HepG2 (cell line): ENCODE results near the gene TPI1. TPM values are rescaled to one million over a fixed set of nuclear protein-coding genes. Genes with fewer than 3 reads are reported as not detected.

ENCODE experiments used
- DNMT1 ChIP-seq: sonication (generic); formaldehyde crosslinking; IDR thresholded peaks from 2 replicates; pipeline ENCODE4 v1.5.1; 2020; ENCODE audit warnings: mild to moderate bottlenecking, missing genetic modification reagents
- GTF2F1 ChIP-seq: fragments of 150-350 bp; IDR thresholded peaks from 2 replicates; pipeline ENCODE4 v1.6.1; 2014; ENCODE audit warnings: low read length
- HOXA5 ChIP-seq: sonication (generic); formaldehyde crosslinking; IDR thresholded peaks from 2 replicates; pipeline ENCODE4 v1.4.0; 2020; ENCODE audit warnings: missing genetic modification reagents
- MEIS2 ChIP-seq: sonication (generic); formaldehyde crosslinking; IDR thresholded peaks from 2 replicates; pipeline ENCODE4 v1.9.0; 2021; ENCODE audit warnings: mild to moderate bottlenecking, missing genetic modification reagents
- MTF1 ChIP-seq: sonication (generic); formaldehyde crosslinking; IDR thresholded peaks from 2 replicates; pipeline ENCODE4 v1.5.0; 2020; ENCODE audit warnings: missing genetic modification reagents
- NFE2 ChIP-seq: sonication (generic); formaldehyde crosslinking; IDR thresholded peaks from 2 replicates; pipeline ENCODE4 v1.4.0; 2020; ENCODE audit warnings: missing genetic modification reagents
- NFYB ChIP-seq: sonication (generic); formaldehyde crosslinking; IDR thresholded peaks from 2 replicates; pipeline ENCODE4 v1.4.0; 2020; ENCODE audit warnings: missing genetic modification reagents
- NFYC ChIP-seq: IDR thresholded peaks from 2 replicates; pipeline ENCODE4 v1.6.1; 2016; ENCODE audit warnings: missing genetic modification reagents, missing compliant biosample characterization
- PHF20 ChIP-seq: sonication (generic); formaldehyde crosslinking; IDR thresholded peaks from 2 replicates; pipeline ENCODE4 v1.5.0; 2020; ENCODE audit warnings: mild to moderate bottlenecking, missing genetic modification reagents
- PHF5A ChIP-seq: IDR thresholded peaks from one replicate; pipeline ENCODE4 v1.6.1; 2018; ENCODE audit warnings: low read depth, missing genetic modification reagents; ENCODE audit not compliant: unreplicated experiment
- PRDM4 ChIP-seq: sonication (generic); formaldehyde crosslinking; IDR thresholded peaks from 2 replicates; pipeline ENCODE4 v1.9.0; 2021; ENCODE audit warnings: missing genetic modification reagents, borderline replicate concordance
- RARA ChIP-seq: IDR thresholded peaks from 2 replicates; pipeline ENCODE4 v1.6.1; 2016; ENCODE audit warnings: missing genetic modification reagents, missing compliant biosample characterization
- SKI ChIP-seq: fragments of 450-650 bp; IDR thresholded peaks from one replicate; pipeline ENCODE4 v1.6.1; 2018; ENCODE audit warnings: mild to moderate bottlenecking; ENCODE audit not compliant: partially characterized antibody
- TBP ChIP-seq: sonication (generic); formaldehyde crosslinking; IDR thresholded peaks from 2 replicates; pipeline ENCODE4 v1.5.0; 2020; ENCODE audit warnings: missing genetic modification reagents
- TBX3 ChIP-seq: fragments of 450-650 bp; IDR thresholded peaks from 2 replicates; pipeline ENCODE4 v1.6.1; 2017; ENCODE audit warnings: antibody characterized with exemption, mild to moderate bottlenecking, inconsistent platforms, borderline replicate concordance
- ZFP36L2 ChIP-seq: sonication (generic); formaldehyde crosslinking; IDR thresholded peaks from 2 replicates; pipeline ENCODE4 v1.4.0; 2020; ENCODE audit warnings: missing genetic modification reagents
- ZFY ChIP-seq: sonication (generic); formaldehyde crosslinking; IDR thresholded peaks from 2 replicates; pipeline ENCODE4 v1.4.0; 2020; ENCODE audit warnings: missing genetic modification reagents
- ZFYVE20 ChIP-seq: sonication (generic); formaldehyde crosslinking; IDR thresholded peaks from 2 replicates; pipeline ENCODE4 v1.8.0; 2023; ENCODE audit warnings: low read depth, mild to moderate bottlenecking, moderate library complexity, missing genetic modification reagents, borderline replicate concordance
- ZNF350 ChIP-seq: sonication (generic); formaldehyde crosslinking; IDR thresholded peaks from 2 replicates; pipeline ENCODE4 v1.4.0; 2020; ENCODE audit warnings: mild to moderate bottlenecking, low read depth, missing genetic modification reagents, borderline replicate concordance
- ZNF414 ChIP-seq: sonication (generic); formaldehyde crosslinking; IDR thresholded peaks from 2 replicates; pipeline ENCODE4 v1.5.0; 2020; ENCODE audit warnings: missing genetic modification reagents
- ZSCAN25 ChIP-seq: sonication (generic); formaldehyde crosslinking; IDR thresholded peaks from 2 replicates; pipeline ENCODE4 v1.8.0; 2022; ENCODE audit warnings: mild to moderate bottlenecking, missing genetic modification reagents
- polyA plus RNA-seq, 8 experiments: library from polyadenylated mRNA; depleted of rRNA in 3 of 8; stranded (reverse) in 7 of 8; unstranded in 1 of 8; fragments of >200 nt; fragmentation: Illumina TruSeq in 4 of 8; extraction: Trizol in 4 of 8; gene quantifications; 2 replicates each; pipeline versions ENCODE4 v1.2.1 to v1.2.3, GENCODE V29; 2011 to 2016; ENCODE audit warnings: low read depth in 4 of 8, missing spikeins in 1 of 8, mixed read lengths in 1 of 8; ENCODE audit not compliant: insufficient read depth in 1 of 8
- total RNA-seq, 5 experiments: library from RNA; depleted of rRNA; stranded (reverse); fragments of >200 nt; fragmentation: Illumina TruSeq; extraction: Trizol; gene quantifications; 2 replicates each; pipeline ENCODE4 v1.2.3, GENCODE V29; 2016; ENCODE audit warnings: low read depth in 1 of 5
- TF ChIP-seq, protein P1 (sequence below): sonication (generic); formaldehyde crosslinking; IDR thresholded peaks from 2 replicates; pipeline ENCODE4 v1.5.1; 2020; ENCODE audit warnings: missing genetic modification reagents, mild to moderate bottlenecking, borderline replicate concordance
- TF ChIP-seq, protein P2 (sequence below): sonication (generic); formaldehyde crosslinking; IDR thresholded peaks from 2 replicates; pipeline ENCODE4 v1.5.1; 2020; ENCODE audit warnings: missing genetic modification reagents, mild to moderate bottlenecking, borderline replicate concordance
- TF ChIP-seq, protein P3 (sequence below): sonication (generic); formaldehyde crosslinking; IDR thresholded peaks from 2 replicates; pipeline ENCODE4 v1.8.0; 2022; ENCODE audit warnings: mild to moderate bottlenecking, missing genetic modification reagents

Gene TPI1
- total and polyA plus RNA-seq, 2 of the 13 experiments (the other 11 are each of a cell fraction or from before 2014, with no cell fraction given): 945 to 2,535 TPM

GRCh38 chr12:6851153-6851920 lies 16.0 kb upstream of the TPI1 start, which contains the start of gene CDCA3 (continued):
- TF ChIP-seq PRDM4 (no peak), TBX3 (peak; percentile 62; the same call in 1 of the 2 replicates), ZNF350 (no peak), RARA (CRISPR knock-in tag) (no peak), DNMT1 (CRISPR knock-in tag) (no peak), HOXA5 (CRISPR knock-in tag) (0 out of 2 replicates have a peak, but pooled peaks have one; percentile 20), ZFY (CRISPR knock-in tag) (no peak), PHF5A (CRISPR knock-in tag) (no peak), SKI (no peak), ZSCAN25 (CRISPR knock-in tag) (no peak), MTF1 (CRISPR knock-in tag) (no peak), NFYC (CRISPR knock-in tag) (peak; percentile 99), GTF2F1 (no peak), PHF20 (CRISPR knock-in tag) (no peak), TBP (no peak), NFE2 (CRISPR knock-in tag) (no peak), MEIS2 (CRISPR knock-in tag) (0 out of 2 replicates have a peak, but pooled peaks have one; percentile 18), ZNF414 (CRISPR knock-in tag) (no peak), ZFYVE20 (no peak), NFYB (CRISPR knock-in tag) (peak; percentile 97), ZFP36L2 (CRISPR knock-in tag) (no peak)
- TF ChIP-seq, protein P1, sequence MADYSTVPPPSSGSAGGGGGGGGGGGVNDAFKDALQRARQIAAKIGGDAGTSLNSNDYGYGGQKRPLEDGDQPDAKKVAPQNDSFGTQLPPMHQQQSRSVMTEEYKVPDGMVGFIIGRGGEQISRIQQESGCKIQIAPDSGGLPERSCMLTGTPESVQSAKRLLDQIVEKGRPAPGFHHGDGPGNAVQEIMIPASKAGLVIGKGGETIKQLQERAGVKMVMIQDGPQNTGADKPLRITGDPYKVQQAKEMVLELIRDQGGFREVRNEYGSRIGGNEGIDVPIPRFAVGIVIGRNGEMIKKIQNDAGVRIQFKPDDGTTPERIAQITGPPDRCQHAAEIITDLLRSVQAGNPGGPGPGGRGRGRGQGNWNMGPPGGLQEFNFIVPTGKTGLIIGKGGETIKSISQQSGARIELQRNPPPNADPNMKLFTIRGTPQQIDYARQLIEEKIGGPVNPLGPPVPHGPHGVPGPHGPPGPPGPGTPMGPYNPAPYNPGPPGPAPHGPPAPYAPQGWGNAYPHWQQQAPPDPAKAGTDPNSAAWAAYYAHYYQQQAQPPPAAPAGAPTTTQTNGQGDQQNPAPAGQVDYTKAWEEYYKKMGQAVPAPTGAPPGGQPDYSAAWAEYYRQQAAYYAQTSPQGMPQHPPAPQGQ (CRISPR knock-in tag): no peak
- TF ChIP-seq, protein P2, sequence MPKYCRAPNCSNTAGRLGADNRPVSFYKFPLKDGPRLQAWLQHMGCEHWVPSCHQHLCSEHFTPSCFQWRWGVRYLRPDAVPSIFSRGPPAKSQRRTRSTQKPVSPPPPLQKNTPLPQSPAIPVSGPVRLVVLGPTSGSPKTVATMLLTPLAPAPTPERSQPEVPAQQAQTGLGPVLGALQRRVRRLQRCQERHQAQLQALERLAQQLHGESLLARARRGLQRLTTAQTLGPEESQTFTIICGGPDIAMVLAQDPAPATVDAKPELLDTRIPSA (CRISPR knock-in tag): no peak
- TF ChIP-seq, protein P3, sequence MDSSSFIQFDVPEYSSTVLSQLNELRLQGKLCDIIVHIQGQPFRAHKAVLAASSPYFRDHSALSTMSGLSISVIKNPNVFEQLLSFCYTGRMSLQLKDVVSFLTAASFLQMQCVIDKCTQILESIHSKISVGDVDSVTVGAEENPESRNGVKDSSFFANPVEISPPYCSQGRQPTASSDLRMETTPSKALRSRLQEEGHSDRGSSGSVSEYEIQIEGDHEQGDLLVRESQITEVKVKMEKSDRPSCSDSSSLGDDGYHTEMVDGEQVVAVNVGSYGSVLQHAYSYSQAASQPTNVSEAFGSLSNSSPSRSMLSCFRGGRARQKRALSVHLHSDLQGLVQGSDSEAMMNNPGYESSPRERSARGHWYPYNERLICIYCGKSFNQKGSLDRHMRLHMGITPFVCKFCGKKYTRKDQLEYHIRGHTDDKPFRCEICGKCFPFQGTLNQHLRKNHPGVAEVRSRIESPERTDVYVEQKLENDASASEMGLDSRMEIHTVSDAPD (CRISPR knock-in tag): no peak
